ENCODE results near the gene CPPED1.

The CPPED1 gene

DNA sequence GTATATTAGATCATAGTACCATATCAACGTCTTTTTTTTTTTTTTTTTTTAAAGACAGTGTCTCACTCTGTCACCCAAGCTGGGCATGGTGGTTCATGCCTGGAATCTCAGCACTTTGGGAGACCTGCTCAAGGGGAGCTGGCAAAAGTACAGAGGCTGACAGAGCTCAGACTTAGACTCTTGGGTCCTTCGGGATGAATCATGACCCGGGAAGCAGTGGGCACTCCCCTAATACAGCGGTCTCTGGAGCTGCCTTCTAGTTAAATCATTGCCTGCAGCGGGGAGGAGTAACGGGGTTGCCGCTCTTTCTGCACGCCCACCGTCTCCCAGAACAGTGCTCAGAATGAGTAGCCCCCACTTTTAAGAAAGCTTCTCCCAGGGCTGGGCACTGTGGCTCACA, 174.4 kb downstream of the CPPED1 start:
- DNase-seq, result no peak

DNA sequence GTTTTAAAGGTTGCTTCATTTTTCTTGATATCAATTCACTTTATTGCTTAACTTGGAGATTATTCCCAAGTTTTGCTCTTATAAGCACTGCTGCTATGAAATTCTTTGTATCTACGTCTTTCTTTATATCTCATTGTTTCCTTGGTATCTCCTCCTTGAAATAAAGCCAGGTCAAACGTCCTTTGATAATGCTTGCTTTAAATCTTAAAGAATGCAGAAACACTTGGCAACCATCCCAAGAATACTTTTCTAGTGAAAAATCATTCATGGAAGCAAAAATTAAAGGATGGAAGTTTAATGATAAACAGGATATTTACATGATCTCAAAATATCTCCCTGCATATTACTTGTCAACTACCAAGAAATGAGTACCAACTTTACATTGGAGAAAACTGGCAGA, 175.2 kb downstream of the CPPED1 start:
- no peak for DNase-seq

DNA sequence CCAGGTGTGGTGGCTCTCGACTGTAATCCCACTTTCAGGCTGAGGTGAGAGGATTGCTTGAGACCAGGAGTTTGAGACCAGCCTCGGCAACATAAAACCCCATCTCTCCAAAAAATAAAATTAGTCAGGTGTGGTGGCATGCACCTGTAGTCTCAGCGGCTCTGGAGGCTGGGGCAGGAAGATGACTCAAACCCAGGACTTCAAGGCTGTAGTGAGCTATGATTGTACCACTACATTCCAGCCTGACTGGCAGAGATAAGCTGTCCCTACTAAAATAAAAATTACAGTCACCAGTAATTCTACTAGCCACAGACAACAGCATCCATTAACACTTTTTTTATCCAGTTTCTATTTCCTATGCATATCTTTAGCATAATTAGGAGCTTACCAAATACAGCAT, 176.3 kb downstream of the CPPED1 start:
- DNase-seq, result no peak

DNA sequence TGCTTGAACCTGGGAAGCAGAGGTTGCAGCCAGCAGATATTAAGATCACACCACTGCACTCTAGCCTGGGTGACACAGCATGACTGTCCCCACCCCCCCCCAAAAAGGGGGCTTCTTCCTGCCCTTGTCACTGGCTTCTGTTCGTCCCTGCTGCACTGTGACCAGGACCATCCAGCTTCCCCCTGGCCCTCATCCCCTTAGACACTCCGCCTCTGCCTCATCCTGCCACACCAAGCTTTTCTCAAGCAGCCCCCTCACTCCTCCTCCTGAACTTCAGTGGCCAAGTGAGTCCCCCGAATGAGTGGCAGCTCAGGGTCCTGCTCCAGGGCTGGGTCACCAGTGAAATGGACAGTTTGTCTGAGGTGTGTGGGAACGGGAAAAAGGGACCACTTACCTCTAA, 177.3 kb downstream of the CPPED1 start:
- DNase-seq, result no peak

DNA sequence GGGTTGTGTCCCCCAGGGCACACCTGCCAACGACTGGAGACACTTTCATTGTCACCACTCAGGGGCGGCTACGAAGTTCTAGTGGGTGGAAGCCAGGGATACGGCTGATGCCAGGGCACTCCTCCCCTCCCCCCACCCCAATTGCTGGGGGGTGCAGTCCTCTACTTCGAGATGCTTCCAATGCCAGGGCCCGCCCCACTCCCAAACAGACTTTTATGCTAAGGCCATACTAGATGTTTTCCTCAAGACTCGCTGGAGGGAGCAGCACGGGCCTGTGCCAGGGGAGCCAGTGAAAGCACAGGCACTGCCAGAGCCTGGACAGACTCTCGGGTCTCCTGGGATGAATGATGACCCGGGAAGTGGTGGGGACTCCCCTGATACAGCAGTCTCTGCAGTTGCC, 178.0 kb downstream of the CPPED1 start:
- no peak for DNase-seq

DNA sequence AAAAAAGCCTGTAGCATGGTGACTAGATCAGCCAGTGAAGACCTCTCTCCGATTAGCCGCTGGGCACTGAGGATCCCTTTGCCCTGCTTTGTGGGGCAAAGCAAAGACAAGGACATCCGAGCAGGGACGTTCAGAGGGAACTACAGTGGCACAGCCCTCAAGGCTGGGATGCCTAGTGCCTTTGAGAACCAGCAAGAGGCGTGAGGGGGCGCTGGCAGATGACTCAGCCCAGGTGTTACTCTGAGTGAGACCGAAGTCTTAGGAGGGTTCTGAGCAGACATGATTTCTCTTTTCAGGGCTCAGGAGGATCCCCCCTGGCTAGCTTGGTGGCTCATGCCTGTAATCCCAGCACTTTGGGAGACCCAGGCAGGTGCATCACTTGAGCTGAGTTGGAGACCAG, 178.6 kb downstream of the CPPED1 start:
- DNase-seq, result no peak

DNA sequence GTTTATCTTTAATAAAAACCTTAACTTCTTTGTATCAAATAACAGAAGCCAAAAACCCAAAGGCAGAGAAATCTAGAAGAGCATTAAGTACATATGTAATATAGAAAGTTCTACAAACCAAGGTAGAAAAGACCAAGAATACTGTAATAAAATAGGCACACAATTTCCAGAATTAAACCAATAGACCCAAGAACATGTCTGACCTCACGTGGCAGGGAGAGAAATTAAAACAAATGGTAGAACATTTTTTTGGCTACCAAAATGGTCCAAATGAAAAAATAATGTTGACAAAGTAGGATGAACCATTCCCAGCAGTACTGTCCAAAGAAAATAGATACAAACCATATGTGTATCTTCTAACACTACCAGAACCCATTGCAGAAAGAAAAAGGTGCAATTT, 183.5 kb downstream of the CPPED1 start:
- DNase-seq, result no peak

DNA sequence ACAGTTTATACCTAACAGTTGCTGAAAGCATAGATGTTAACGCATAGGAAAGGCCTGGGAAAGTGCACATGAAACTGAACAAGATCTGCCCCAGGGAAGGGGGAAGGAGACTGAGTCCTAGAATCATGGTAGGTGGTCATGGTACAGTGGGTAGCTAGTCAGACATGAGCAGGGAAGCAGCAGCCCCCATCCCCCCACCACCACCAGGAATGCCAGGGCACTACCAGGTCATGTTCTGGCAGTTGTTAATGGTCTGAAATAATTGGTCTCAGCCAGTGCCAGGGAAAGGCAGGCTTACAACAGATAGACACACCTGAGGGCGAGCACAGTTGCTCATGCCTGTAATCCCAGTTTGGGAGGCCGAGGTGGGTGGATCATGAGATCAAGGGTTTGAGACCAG, 185.2 kb downstream of the CPPED1 start:
- no peak for DNase-seq

DNA sequence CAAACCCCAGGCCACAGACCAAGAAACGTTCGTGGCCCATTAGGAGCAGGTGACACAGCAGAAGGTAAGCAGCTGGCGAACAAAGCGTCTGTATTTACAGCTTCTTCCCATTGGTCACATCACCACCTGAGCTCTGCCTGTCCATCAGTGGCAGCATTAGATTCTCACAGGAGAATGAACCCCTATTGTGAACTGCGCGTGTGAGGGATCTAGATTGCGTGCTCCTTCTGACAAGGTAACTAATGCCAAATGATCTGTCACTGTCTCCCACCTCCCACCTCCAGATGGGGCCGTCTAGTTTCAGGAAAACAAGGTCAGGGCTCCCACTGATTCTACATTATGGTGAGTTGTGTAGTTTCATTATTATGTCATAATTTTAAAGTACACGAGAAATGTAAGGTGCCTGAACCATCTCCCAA, 186.3 kb downstream of the CPPED1 start:
- DNase-seq, result no peak

DNA sequence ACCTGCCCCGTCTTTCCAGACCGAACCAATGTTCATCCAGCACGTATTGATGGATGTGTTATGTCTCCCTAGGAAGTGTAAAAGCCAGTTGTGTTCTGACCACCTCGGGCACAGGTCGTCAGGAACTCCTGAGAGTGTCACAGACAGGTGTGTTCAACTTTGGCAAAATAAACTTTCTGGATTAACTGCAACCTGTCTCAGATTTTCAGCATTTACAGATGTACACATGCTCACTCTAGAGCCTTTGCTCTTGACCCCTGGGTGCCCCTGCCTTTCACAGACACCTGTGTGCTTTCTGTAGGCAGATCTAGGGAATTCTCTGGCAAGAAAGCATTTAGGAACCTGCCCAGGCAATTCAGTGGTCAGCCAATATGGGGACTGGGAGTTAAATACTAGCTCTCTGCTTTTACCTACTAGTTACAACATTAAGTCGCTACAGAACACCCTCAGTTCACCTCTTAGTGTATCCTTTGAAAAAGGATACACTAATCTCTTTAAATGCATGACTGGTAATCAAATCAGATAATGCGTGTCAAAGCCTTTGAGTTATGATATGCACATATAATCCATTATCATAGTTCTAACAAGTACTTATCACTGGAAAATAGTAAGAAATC, 188.9 kb downstream of the CPPED1 start:
- DNase-seq, result no peak

DNA sequence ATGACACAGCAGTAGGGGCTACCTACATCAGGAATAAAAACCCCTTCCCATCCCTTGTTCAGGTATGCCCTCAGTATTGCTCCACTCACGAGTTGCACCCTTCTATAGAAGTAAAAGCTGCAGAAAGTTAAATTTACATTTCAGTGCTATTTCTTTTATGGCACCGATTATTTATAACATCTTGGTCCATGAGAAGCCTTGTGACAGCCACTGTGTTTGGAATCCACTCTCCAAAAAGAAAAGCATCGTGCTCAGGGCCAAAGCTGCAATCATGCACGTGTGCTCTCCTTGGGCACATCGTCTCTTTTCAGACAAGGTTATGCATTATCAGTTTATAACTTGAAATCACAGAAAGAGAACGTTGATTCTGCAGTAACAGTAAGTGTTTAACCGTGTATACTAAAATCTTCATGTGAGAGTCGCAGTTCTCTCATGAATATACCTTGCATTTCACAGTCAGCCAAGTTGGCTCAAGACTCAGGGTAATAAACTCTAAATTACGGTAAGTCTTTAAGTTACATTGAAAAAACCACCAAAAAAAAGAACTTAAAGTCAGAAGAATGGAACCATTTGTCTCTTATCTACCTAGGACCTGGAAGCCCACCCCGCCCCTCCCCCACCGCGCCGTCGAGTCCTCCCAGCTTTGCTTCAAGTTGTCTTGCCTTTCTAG, 189.6 kb downstream of the CPPED1 start:
- DNase-seq, result no peak

DNA sequence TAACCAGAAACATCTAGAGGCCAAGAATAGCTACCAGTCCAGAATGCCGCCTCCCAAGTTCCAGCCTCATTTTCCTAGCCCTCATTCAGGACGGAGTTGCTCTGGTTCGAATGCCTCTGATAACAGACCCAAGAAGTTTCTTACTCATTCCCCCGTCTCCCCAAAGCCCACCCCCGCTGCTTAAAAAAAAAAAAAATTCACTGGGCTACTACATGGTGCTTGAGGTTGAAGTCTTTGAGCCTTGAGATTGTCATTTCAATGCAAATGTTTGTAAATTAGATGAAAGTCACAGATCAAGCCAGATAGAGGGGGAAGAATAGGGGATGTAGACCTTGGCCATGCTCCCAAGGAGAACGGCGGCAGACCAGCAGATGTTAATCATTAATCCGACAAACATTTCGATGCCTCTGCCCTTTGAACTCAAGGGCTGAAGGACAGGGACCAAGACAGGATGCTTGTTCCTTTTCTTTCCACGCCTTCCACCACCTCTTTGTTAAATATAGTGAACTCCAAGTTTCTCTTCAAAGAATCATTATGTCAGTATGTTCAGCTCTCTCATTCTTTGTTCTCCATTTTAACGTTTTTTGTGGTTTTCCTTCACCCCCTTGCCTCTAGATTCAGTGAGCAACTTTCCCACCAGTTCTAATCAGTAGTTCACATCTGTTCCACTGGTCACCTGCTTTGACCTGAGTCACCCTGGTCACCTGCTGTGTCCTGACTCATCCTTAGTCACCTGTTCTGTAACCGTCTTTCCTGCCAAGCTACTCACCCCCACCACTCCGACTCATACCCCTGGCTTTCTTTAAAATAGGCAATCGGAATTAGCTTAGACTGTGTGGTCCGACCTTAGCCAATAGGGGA, 190.3 kb downstream of the CPPED1 start:
- no peak for DNase-seq

DNA sequence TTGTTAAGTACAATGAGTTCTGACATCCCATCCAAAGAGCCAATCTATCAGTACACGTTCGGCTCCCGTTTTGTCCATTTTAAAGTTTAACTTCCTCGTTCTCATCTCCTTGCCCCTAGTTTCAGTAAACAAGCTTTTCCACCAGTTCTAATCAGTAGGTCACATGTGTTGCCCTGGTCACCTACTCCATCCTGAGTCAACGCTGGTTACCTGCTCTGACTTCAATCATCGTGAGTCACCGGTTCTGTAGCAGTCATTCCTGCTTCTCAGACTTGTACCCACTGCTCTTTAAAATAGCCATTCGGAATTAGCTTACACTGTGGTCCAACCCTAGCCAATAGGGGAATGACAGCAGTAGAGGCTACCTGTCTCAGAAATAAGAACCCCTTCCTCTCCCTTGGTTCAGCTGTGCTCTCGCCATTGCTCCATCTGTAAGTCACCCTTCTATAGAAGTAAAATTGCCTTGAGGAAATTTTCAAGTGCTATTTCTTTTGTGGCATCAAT, 191.0 kb downstream of the CPPED1 start:
- DNase-seq, result no peak

DNA sequence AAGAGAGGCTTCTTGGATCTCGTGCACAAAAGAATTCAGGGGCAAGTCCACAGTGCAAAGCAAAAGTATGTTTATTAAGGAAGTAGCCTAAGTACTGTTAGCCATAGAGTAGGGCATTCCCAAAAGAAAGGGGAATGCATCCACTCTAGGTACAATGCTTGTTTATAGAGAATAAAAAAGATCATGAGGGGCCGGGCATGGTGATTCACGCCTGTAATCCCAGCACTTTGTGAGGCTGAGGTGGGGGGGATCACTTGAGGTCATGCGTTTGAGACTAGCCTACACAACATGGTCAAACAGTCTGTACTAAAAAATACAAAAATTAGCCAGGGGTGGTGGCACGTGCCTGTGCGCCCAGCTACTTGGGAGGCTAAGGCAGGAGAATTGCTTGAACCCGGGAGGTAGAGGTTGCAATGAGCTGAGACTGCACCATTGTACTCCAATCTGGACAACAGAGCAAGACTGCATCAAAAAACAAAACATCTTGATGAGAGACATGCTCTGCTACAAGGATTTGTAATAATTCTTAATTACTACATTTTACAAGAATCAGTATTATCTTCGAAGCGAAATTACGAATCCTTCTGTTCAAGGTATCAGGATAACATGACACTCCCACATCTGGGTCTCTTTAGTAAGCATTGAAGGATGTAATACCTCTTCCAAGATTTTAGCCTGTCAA, 191.6 kb downstream of the CPPED1 start:
- DNase-seq, result no peak

DNA sequence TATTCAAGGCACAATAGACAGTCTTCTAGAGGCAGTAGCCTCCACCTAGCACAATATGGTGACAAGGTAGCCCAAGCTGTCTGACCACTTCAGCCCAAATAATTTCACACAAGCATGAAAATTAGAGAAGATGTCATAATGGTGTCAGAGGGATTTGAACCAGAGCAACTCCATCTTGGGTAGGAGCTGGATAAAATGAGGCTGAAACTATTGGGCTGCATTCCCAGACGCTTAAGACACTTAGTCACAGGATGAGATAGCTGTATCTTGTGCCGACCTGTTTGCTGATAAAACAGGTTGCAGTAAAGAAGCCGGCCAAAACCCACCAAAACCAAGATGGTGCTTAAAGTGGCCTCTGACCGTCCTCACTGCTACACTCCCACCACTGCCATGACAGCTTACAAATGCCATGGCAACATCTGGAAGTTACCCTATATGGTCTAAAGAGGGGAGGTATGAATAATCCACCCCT, 192.6 kb downstream of the CPPED1 start:
- DNase-seq, result no peak

DNA sequence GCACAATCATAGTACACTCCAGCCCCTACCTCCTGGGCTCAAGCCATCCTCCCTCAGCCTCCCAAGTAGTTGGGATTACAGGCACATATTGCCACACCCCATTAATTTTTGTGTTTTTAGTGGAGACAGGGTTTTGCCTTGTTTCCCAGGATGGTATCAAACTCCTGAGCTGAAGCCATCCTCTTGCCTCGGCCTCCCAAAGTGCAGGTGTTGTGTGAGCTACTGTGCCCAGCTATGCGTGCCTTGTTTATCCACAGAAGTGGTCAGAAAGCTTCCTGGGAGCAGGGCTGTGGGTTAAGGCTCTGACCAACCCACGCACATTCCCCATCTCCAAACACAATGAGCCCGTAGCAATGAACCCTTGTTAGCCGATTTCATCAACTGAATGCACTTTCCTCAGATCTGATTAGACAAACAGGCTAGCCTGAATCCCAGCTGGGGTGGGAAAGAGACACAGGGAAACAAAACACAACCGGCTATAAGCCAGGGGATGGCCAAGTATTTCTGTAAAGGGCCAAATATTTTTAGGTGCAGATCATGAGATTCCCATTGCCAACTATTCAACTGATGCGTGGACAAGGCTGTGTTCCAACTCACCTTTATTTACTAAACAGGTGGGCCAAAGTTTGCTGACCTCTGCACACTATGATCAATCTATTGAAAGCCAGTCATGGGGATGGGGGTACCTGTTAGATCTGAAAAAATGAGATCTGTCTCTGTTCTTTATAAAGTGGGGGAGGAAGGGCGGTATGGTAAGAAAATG, 193.6 kb downstream of the CPPED1 start:
- no peak for DNase-seq
